GM23338 (cell line): Measurements from ENCODE around the gene PPM1H. TPM values are rescaled to one million over a fixed set of nuclear protein-coding genes. Genes with fewer than 3 reads are reported as not detected.

Experiments used
- ATAC-seq: fragments of 200-7000 bp; cut with Tn5 transposase; 3 replicates; pipeline ENCODE4 v1.9.1; 2020
- DNase-seq: peaks from one replicate; pipeline ENCODE4 v3.0.0-alpha.2; 2015; ENCODE audit warnings: low spot score
- H2AFZ ChIP-seq: fragments of 200-600 bp; sonication (generic); 2 replicates; pipeline ENCODE4 v1.8.0; 2016; ENCODE audit warnings: antibody characterized with exemption, mild to moderate bottlenecking, moderate library complexity
- H3F3A ChIP-seq: fragments of 200-600 bp; sonication (generic); replicated peaks from 2 replicates; pipeline ENCODE4 v1.8.0; 2017; ENCODE audit warnings: antibody characterized with exemption, mixed run types, low read depth
- H3K27ac ChIP-seq: fragments of 200-600 bp; sonication (generic); 2 replicates; pipeline ENCODE4 v1.6.1; 2016; ENCODE audit warnings: low read depth
- H3K27me3 ChIP-seq: fragments of 200-600 bp; sonication (generic); 2 replicates; pipeline ENCODE4 v1.8.0; 2016; ENCODE audit warnings: mild to moderate bottlenecking, mixed run types, moderate library complexity; ENCODE audit not compliant: insufficient read depth
- H3K36me3 ChIP-seq: fragments of 200-600 bp; sonication (generic); 2 replicates; pipeline ENCODE4 v1.8.0; 2016; ENCODE audit warnings: mild to moderate bottlenecking; ENCODE audit not compliant: insufficient read depth
- H3K4me1 ChIP-seq: fragments of 200-600 bp; sonication (generic); 2 replicates; pipeline ENCODE4 v1.8.0; 2016; ENCODE audit warnings: mild to moderate bottlenecking, moderate library complexity; ENCODE audit not compliant: insufficient read depth
- H3K4me2 ChIP-seq: fragments of 200-600 bp; sonication (generic); 2 replicates; pipeline ENCODE4 v1.7.1; 2017; ENCODE audit warnings: mixed run types
- H3K4me3 ChIP-seq: fragments of 200-600 bp; sonication (generic); 2 replicates; pipeline ENCODE4 v1.6.1; 2016; ENCODE audit warnings: mixed run types
- H3K79me2 ChIP-seq: fragments of 200-600 bp; sonication (generic); replicated peaks from 2 replicates; pipeline ENCODE4 v1.8.0; 2017; ENCODE audit warnings: mild to moderate bottlenecking; ENCODE audit not compliant: insufficient read depth
- H3K9me2 ChIP-seq: fragments of 200-600 bp; sonication (generic); 2 replicates; pipeline ENCODE4 v1.8.0; 2017; ENCODE audit not compliant: insufficient read depth
- H4K20me1 ChIP-seq: fragments of 200-600 bp; sonication (generic); replicated peaks from 2 replicates; pipeline ENCODE4 v1.8.0; 2017; ENCODE audit warnings: mild to moderate bottlenecking; ENCODE audit not compliant: insufficient read depth
- H3K27ac Mint-ChIP-seq: 2 replicates; pipeline ENCODE4 v1.8.0; 2020; ENCODE audit warnings: inconsistent platforms, mild to moderate bottlenecking, moderate library complexity, mixed read lengths
- H3K27me3 Mint-ChIP-seq: 3 replicates; pipeline ENCODE4 v1.8.0; 2022; ENCODE audit warnings: low read depth, mild to moderate bottlenecking, moderate library complexity, mixed read lengths, inconsistent platforms; ENCODE audit not compliant: insufficient read depth, poor library complexity
- H3K36me3 Mint-ChIP-seq: 3 replicates; pipeline ENCODE4 v1.8.0; 2021; ENCODE audit warnings: low read depth, mild to moderate bottlenecking, inconsistent platforms, moderate library complexity, mixed read lengths
- H3K4me1 Mint-ChIP-seq: 3 replicates; pipeline ENCODE4 v1.8.0; 2020; ENCODE audit warnings: mild to moderate bottlenecking, inconsistent platforms, mixed read lengths
- H3K4me3 Mint-ChIP-seq: 3 replicates; pipeline ENCODE4 v1.8.0; 2021; ENCODE audit warnings: moderate library complexity, mild to moderate bottlenecking, inconsistent platforms, mixed read lengths
- H3K9me3 Mint-ChIP-seq: 3 replicates; pipeline ENCODE4 v1.8.0; 2020; ENCODE audit warnings: moderate library complexity, mild to moderate bottlenecking, inconsistent platforms, mixed read lengths
- CREB1 ChIP-seq: fragments of 250-450 bp; sonication (Bioruptor Pico); IDR thresholded peaks from 2 replicates; pipeline ENCODE4 v1.5.0; 2020; ENCODE audit warnings: low read depth, mild to moderate bottlenecking, moderate library complexity
- CTCF ChIP-seq, 2 experiments: fragments of 200-600 bp in 1 of 2; sonication (generic) in 1 of 2; conservative IDR thresholded peaks; 2 replicates each; pipeline versions ENCODE4 v1.5.1 to v1.6.1; 2016 to 2017; ENCODE audit warnings: antibody characterized with exemption in 2 of 2, low read depth in 2 of 2, mild to moderate bottlenecking in 2 of 2, moderate library complexity in 1 of 2
- ETS1 ChIP-seq: IDR thresholded peaks from 2 replicates; pipeline ENCODE4 v1.6.1; 2016; ENCODE audit warnings: antibody characterized with exemption
- EZH2 ChIP-seq: fragments of 200-600 bp; sonication (generic); IDR thresholded peaks from one replicate; pipeline ENCODE4 v1.8.0; 2017; ENCODE audit warnings: antibody characterized with exemption, mild to moderate bottlenecking, low read depth; ENCODE audit not compliant: unreplicated experiment
- EZH2phosphoT487 ChIP-seq: fragments of 200-600 bp; sonication (generic); IDR thresholded peaks from one replicate; pipeline ENCODE4 v1.8.1; 2018; ENCODE audit warnings: antibody characterized with exemption; ENCODE audit not compliant: unreplicated experiment
- JUNB ChIP-seq: IDR thresholded peaks from one replicate; pipeline ENCODE4 v1.6.1; 2016; ENCODE audit warnings: antibody characterized with exemption; ENCODE audit not compliant: unreplicated experiment
- NANOG ChIP-seq: IDR thresholded peaks from 2 replicates; pipeline ENCODE4 v1.6.1; 2016; ENCODE audit warnings: antibody characterized with exemption, borderline replicate concordance
- POLR2AphosphoS5 ChIP-seq: IDR thresholded peaks from 2 replicates; pipeline ENCODE4 v1.6.1; 2016; ENCODE audit warnings: antibody characterized with exemption, low read depth
- REST ChIP-seq: IDR thresholded peaks from one replicate; pipeline ENCODE4 v1.6.1; 2018; ENCODE audit warnings: antibody characterized with exemption; ENCODE audit not compliant: unreplicated experiment
- STAT1 ChIP-seq: IDR thresholded peaks from one replicate; pipeline ENCODE4 v1.6.1; 2016; ENCODE audit warnings: antibody characterized with exemption; ENCODE audit not compliant: unreplicated experiment
- ZNF114 ChIP-seq: fragments of 250-450 bp; sonication (Bioruptor Pico); IDR thresholded peaks from 2 replicates; pipeline ENCODE4 v1.5.0; 2020; ENCODE audit warnings: mild to moderate bottlenecking, moderate library complexity
- ZNF331 ChIP-seq: fragments of 250-450 bp; sonication (Bioruptor Pico); IDR thresholded peaks from 2 replicates; pipeline ENCODE4 v1.5.0; 2020; ENCODE audit warnings: low read depth, mild to moderate bottlenecking, moderate library complexity
- ZNF462 ChIP-seq: fragments of 250-450 bp; sonication (Bioruptor Pico); IDR thresholded peaks from 2 replicates; pipeline ENCODE4 v1.5.0; 2020; ENCODE audit warnings: mild to moderate bottlenecking, moderate library complexity
- polyA plus RNA-seq: library from polyadenylated mRNA; unstranded; fragments of >200 nt; fragmentation: Nextera tagmentation; extraction: Ambion mirVana; gene quantifications from 2 replicates; pipeline ENCODE4 v1.2.1, GENCODE V29; 2016
- total RNA-seq: library from RNA; depleted of rRNA; stranded (reverse); fragments of >200 nt; shearing (Covaris generic); gene quantifications from 2 replicates; pipeline ENCODE4 v1.2.3, GENCODE V29; 2014

The PPM1H gene
- total and polyA plus RNA-seq, 2 experiments from 2014 or later, result 11.4 to 41.2 TPM

- H3K27me3 ChIP-seq, result no peaks in the 10 kb centered on the region
- no peak for DNase-seq
- ATAC-seq, result no peak
- H3K4me3 ChIP-seq, result no peak overlapping the region
- H3K9me3 Mint-ChIP-seq, result no peaks in the 10 kb centered on the region
- no peaks in the 10 kb centered on the region for H3K36me3 Mint-ChIP-seq
- H2AFZ ChIP-seq, result no peak overlapping the region
- H3K27ac Mint-ChIP-seq, result no peak overlapping the region
- TF ChIP-seq POLR2AphosphoS5, result no peak
- no peak for TF ChIP-seq ZNF462 (CRISPR knock-in tag)
- no peak for TF ChIP-seq JUNB
- no peak for TF ChIP-seq NANOG
- TF ChIP-seq EZH2phosphoT487, result no peak
- TF ChIP-seq CTCF (conservative IDR thresholded peaks at IDR 0.05; ENCODE audit: low read depth in 2 of 2), result no peak
- TF ChIP-seq CREB1 (CRISPR knock-in tag), result no peak
- no peak for TF ChIP-seq STAT1
- no peak for TF ChIP-seq EZH2
- TF ChIP-seq ZNF331 (CRISPR knock-in tag), result no peak
- no peak for TF ChIP-seq REST
- TF ChIP-seq ZNF114, result no peak
- no peak for TF ChIP-seq ETS1
- H3K79me2 ChIP-seq, result no peaks in the 10 kb centered on the region
- no peaks in the 10 kb centered on the region for H3F3A ChIP-seq
- H3K4me1 ChIP-seq, result peaks cover 26% of the 10 kb centered on the region
- no peak overlapping the region for H3K4me3 Mint-ChIP-seq
- H4K20me1 ChIP-seq, result no peaks in the 10 kb centered on the region
- peaks cover 6% of the 10 kb centered on the region for H3K27me3 Mint-ChIP-seq
- no peaks in the 10 kb centered on the region for H3K36me3 ChIP-seq
- no peak overlapping the region for H3K27ac ChIP-seq
- no peaks in the 10 kb centered on the region for H3K9me2 ChIP-seq
- peaks cover 28% of the 10 kb centered on the region for H3K4me1 Mint-ChIP-seq
- H3K4me2 ChIP-seq, result no peak overlapping the region
Observed at GRCh38 chr12:62959745-62960144, 24.8 kb upstream of the PPM1H start.
